ENCODE results near the gene WDR90.

Gene WDR90

DNA sequence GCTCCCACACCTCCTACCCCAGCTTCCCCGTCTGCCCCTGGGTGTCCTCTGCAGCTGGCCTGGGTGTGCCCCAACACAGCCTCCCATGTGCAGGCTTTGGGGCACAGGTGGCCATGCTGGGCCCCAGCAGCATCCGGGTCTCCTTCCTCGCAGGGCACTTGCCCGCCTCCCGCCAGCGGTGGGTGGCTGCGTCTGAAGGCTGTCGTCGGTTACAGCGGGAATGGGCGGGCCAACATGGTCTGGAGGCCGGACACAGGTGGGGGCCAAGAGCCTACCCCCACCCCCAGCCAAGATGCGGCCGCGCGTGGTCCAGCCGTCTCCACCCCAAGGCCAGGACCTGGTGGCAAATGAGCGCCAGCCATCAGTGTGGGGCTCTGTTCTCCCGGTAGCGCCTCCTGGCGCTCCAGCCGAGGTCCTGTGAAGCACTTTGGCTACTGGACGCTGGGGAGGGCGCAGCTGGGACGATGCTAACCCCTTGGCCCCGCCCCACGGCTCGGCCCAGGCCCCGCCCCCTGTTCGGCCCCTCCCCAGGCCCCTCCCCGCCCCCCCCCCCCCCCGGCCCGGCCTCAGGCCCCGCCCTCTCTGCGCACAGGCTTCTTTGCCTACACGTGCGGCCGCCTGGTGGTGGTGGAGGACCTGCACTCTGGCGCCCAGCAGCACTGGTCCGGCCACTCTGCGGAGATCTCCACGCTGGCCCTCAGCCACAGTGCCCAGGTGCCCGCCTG, 11.5 kb downstream of the WDR90 start:
- DNase-seq (ENCODE audit: low spot score), result peak; percentile 65

DNA sequence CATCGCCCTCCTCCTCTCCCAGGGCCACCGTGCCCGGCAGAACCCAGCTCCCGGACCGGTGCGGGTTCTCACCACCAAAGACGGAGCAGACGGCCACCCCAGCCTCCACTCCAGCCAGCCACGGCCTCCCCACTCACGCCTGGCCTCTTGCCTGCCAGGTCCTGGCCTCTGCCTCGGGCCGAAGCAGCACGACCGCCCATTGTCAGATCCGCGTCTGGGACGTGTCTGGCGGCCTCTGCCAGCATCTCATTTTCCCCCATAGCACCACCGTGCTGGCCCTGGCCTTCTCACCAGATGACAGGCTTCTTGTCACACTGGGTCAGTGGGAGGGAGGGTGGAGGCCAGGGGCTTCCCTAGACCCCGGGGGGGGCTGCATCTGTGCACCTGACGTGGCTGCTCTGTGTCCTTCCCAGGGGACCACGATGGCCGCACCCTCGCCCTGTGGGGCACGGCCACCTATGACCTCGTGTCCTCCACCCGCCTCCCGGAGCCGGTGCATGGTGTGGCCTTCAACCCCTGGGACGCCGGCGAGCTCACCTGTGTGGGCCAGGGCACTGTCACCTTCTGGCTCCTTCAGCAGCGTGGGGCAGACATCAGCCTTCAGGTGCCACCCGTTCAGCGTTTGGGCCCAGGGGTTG, 12.1 kb downstream of the WDR90 start:
- no peak for DNase-seq (ENCODE audit: low spot score)

DNA sequence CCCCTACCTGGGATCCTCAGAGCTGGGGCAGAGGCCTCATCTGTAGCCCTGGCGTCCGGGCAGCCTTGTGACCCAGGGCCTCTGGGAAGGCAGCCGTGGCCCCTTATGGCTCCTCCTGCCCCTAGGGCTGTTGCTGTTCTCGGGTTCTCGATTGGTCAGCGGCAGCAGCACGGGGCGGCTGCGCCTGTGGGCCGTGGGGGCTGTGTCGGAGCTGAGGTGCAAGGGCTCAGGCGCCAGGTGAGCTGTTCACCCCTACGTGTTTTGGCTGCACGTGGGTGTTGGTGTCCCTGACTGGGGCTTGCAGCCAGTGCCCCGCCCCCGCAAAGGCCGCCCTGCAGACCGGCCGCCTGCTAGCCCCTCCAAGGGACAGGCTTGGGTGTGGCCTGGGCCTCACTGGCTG, 12.9 kb downstream of the WDR90 start:
- no peak for DNase-seq (ENCODE audit: low spot score)

DNA sequence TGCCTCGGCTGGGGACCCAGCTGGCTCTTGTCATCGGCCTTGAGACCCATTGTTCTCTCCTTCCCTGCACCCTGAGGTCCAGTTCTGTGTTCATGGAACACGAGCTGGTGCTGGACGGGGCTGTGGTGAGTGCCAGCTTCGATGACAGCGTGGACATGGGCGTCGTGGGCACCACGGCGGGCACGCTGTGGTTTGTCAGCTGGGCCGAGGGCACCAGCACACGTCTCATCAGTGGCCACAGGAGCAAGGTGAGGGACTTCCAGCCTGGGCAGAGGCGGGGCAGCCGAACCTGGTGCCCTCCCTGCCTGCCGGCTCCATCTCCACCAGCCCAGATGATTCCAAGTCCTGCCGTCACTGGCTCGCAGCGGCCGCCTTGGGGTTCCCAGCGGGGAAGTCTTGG, 13.4 kb downstream of the WDR90 start:
- no peak for DNase-seq (ENCODE audit: low spot score)

DNA sequence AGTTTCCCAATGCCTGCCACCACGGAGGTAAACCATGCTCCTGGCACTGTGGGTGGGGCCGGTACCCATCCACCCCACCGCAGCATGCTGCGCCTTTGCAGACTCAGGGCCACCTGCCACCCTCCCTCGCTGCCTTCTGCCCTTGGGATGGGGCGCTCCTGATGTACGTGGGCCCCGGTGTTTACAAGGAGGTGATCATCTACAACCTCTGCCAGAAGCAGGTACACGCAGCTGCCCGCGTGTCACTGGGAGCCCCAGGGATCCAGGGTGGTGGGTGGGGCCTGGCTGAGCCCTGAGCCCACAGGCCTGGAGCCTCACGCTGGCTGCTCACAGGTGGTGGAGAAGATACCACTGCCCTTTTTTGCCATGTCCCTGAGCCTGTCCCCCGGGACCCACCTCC, 17.4 kb downstream of the WDR90 start:
- DNase-seq (ENCODE audit: low spot score), result no peak

DNA sequence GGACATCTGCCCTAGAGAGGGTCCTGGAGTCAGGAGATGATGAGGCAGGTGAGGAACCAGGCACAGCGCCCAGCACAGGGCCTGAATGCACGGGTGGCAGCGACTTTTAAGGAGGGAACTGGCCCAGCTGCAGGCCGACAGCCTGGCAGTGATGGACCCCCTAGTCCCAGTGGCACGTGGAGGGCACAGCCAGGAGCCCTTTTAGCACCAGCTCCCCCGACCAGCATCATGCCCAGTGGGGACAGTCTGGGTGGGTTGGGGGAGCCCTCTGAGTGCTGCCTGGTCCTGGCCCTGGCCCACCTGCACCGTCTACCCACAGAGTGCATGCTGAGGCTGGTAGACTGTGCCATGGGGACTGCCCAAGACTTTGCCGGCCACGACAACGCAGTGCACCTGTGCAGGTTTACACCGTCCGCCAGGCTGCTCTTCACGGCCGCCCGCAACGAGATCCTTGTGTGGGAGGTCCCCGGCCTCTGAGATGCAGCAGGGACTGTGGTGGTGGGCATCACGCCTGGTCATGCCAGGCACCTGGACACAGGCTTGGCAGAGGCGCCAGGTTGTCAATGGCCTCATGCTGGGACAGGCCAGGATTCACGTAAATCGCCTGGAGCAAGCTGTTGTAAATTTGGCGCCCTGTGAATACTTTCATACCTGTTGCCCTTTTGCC, 18.1 kb downstream of the WDR90 start:
- no peak for DNase-seq (ENCODE audit: low spot score)

DNA sequence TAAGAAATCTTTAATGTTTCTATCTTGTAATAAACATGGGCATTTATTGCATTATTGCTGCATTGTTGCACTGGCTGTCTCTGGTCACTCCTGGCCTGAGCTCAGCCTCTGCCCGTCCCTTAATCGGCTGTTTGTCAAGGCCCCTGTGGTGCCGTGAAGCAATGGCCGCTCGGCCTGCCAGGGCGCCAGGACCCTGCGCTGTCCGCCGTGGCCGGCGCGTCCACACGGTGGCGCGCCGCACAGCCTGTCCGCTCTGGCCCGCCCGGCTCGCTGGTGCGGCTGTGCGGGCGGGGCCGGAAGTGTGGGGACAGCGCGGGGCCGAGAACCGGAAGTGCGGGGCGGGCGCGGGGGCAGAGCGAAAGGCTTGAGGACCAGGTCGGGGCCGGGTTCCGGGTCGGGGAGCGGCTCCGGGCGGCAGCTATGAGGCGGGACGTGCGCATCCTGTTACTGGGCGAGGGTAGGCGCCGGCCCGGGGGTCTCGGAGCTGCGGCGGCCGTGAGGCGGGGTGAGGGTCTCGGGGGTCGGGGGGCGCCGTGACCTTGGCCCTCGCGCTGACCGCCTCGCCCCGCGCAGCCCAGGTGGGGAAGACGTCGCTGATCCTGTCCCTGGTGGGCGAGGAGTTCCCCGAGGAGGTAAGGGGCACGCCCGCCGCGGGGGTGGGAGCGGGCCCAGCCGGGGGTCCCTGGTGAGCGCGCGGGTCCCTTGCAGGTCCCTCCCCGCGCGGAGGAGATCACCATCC, 18.8 kb downstream of the WDR90 start, which contains the start of gene RHOT2:
Gene RHOT2, plus strand, starts transcription at position 353 of the 739 bp plus-strand sequence. Its CDS starts 68 bp downstream, at position 421.
- DNase-seq (ENCODE audit: low spot score), result peak; percentile 92

DNA sequence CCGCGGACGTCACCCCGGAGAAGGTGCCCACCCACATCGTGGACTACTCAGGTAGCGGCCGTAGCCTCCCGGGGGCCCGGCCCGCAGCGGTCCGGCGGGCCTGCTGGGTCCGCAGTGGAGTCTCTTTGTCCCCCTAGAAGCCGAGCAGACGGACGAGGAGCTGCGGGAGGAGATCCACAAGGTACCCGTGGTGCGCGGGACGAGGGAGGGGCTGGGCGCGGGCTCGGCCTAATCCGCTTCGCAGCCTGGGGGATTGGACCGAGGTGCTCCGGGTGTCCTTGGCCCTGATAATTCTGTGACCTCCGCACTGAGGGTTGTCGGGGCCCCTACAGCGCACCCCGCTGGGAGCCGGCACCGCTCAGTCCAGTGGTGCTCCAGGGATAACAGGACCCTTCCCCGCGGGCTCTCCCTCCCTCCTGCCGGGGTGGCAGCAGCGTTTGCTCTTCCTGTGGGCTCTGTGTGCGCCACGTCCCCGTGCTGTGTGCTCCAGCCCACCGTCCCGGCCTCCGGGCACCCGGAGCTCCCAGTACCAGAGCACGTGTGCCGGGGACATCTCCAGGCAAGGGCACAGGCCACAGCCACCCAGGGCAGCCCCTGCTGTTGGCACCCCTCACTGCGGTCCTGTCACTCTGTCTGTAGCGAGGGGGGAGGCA, 19.5 kb downstream of the WDR90 start:
- no peak for DNase-seq (ENCODE audit: low spot score)

DNA sequence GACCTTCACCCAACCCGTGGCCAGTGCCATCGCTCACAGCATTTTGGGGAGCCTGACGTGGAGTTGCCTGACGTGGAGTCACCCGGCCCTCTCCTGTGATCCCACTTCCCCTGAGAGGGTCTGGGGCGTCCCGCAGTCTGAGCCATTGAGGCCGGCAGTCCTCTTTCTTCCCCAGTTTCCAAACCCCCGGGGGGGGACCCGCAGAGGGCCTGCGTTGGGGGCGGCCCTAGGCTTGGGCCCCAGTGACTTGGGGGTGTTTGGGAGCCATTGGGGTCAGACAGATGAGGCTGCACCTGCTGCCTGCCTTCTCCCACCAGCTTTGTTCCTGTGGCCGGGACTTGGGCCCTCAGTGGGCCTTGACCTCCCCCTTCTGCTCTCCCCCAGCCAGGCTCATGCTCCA, 20.5 kb downstream of the WDR90 start:
- DNase-seq (ENCODE audit: low spot score), result no peak

DNA sequence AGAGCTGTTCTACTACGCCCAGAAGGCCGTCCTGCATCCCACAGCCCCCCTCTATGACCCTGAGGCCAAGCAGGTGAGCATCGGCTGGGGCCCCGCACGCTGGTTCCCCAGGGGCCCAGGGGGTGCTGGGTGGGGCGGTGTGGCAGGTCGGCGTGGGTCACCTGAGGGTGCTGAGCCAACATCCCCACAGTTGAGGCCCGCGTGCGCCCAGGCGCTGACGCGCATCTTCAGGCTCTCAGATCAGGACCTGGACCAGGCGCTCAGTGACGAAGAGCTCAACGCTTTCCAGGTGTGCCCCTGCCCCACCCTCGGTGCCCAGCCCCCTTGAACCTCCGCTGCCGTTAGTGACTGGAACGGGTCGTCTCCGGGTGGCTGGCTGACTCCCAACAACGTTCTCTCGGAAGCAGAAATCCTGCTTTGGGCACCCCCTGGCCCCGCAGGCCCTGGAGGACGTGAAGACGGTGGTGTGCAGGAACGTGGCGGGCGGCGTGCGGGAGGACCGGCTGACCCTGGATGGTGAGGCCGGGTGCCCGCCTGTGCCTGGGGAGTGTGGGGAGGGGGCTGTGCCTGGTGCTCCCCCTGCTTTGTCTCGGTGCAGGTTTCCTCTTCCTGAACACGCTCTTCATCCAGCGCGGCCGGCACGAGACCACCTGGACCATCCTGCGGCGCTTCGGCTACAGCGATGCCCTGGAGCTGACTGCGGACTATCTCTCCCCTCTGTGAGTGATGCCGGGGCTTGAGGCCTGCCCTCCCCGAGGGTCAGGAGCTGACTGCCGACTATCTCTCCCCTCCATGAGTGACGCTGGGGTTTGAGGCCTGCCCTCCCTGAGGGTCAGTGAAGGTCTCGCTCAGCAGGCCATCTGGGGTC, 21.6 kb downstream of the WDR90 start:
- DNase-seq (ENCODE audit: low spot score), result no peak

DNA sequence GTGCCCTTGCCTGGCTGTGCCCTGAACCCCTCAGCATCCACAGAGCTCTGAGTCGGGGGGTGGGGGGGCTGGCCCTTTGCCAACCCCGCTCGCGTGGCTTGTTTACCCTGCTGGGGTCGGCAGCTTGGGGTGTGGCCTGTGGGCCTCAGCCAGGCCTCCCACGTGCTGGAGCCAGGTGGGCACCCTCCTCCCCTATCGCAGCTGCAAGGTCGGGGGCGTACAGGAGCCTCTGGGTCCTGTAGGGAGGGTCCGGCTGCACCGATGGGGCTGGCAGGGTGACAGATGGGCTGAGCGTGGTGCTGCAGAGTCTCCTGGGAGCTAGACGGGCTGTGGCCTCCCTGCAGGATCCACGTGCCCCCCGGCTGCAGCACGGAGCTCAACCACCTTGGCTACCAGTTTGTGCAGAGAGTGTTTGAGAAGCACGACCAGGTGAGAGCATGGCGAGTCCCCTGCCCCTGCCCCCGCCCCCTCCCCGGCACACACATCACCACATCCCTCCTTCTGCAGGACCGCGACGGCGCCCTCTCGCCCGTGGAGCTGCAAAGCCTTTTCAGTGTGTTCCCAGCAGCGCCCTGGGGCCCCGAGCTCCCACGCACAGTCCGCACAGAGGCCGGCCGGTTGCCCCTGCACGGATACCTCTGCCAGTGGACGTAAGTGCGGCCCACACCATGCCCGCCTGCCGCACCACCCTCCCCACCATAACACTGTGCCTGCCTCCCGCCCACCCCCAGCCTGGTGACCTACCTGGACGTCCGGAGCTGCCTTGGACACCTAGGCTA, 22.4 kb downstream of the WDR90 start:
- no peak for DNase-seq (ENCODE audit: low spot score)

DNA sequence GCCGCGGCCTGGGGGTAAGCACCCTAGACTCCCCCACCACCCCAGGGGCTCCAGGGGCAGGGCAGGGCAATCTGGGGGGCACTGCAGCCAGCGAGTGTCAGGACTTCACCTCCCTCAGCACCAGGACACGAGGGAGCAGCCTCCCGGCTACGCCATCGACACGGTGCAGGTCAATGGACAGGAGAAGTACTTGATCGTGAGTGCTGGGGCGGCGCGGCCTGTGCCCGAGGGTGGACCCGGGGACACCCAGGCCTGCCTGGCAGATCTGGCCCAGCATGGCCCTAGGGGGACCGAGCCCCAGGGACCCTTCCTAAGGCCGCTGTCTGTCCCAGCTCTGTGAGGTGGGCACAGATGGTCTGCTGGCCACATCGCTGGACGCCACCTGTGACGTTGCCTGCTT, 23.2 kb downstream of the WDR90 start:
- DNase-seq (ENCODE audit: low spot score), result no peak

DNA sequence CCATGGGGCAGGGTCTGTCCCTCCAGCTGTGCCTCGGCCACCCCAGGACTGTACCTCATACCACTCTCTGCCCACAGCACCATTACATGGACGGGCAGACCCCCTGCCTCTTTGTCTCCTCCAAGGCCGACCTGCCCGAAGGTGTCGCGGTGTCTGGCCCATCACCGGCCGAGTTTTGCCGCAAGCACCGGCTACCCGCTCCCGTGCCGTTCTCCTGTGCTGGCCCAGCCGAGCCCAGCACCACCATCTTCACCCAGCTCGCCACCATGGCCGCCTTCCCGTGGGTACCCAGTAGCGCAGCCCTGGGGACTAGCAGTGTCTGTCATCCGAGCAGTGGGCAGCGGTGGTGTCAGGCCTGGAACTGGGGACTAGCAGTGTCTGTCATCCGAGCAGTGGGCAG, 23.7 kb downstream of the WDR90 start:
- DNase-seq (ENCODE audit: low spot score), result no peak

DNA sequence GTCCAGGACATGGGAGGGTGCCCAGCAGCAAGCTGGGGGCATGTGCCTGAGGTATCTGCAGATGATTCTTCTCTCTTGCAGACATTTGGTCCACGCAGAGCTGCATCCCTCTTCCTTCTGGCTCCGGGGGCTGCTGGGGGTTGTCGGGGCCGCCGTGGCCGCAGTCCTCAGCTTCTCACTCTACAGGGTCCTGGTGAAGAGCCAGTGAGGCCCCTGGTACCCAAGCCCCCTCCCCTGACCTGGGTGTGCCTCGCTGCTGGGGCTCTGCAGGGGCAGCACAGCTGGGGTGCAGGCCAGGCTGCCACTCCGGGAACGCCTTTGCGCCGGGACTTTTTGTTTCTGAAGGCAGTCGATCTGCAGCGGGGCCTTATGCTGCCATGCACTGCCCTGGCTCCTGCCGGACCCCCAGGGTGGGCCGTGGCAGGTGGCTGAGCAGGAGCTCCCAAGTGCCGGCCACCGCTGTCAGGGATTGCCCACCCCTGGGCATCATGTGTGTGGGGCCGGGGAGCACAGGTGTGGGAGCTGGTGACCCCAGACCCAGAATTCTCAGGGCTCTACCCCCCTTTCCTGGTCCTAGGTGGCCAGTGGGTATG, 24.3 kb downstream of the WDR90 start:
- DNase-seq (ENCODE audit: low spot score), result no peak

DNA sequence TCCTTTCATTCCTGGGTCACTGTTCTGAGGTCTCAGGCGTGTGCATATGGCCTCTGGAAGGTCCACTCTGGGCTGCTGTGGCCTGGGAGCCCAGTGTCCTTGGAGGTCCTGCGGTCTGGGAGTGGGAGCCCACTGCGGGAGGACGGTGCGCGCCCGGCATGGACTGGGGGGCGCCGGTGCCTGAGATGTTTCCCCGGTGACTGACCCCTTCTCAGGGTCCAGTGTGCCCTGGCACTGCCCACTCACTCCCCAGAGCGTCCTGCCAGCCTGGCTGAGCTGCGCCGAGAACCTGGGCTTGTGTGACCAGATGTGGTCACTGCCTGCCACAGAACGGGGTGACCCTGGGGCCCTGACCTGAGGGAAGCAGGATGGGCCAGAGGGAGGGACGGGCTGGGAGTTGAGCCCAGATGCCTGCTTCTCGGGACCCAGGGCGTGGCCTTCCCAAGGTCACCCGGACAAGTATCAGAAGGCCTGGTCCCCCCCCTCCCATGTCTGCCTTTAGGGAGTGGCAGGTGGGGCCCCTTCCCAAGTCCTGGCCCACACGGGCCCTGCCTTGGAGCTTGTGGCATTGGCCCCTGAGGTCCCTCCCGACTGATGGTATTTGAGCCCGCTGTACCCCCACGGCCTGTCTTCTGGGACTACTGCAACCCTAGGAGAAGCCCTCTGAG, 25.2 kb downstream of the WDR90 start:
- no peak for DNase-seq (ENCODE audit: low spot score)

DNA sequence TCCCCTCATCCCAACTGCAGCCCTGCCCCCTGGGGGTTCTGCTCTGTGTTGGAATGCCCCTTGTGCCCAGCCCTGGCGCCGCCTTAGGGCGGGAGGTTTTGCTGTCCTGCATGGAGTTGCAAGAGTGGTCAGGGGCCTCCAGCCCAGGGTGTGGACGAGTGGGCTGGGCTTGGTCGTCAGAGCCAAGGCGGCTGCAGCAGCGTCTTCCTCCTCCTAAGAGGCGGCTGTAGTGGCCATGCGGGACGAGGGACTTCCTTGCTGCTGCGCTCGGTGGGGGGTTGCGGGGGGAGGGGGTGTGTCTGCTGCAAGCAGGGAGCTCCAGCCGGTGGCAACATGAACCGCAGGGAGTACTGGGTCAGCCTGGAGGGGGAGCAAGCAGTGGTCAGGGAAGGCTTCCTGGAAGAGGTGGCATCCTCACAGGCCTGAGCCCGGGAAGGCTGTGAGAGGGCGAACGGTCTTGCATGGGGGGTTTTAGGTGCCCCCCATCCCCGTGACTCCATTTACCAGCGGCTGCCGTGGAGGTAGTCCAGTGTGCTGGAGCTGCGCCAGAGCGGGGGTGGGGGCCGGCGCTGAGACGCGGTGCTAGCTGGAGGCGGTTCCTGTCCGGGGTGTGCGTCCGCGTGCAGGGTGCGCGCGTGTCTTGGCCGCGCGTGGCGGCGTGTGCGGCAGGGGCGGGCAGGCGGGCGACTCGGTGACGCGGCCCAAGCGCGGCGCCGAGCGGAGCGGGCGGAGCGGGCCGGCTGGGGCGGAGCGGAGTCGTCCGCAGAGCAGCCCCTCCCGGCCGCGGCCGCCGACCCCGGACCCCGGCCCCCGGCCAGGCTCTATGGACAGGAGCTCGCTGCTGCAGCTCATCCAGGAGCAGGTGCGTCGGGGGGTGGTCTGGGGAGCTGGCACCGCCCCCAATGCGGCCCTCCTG, 26.1 kb downstream of the WDR90 start, which contains the start of gene RHBDL1:
Gene RHBDL1, plus strand, starts transcription at position 704 of the 916 bp plus-strand sequence. Its CDS starts 120 bp downstream, at position 824.
- DNase-seq (ENCODE audit: low spot score), result no peak

DNA sequence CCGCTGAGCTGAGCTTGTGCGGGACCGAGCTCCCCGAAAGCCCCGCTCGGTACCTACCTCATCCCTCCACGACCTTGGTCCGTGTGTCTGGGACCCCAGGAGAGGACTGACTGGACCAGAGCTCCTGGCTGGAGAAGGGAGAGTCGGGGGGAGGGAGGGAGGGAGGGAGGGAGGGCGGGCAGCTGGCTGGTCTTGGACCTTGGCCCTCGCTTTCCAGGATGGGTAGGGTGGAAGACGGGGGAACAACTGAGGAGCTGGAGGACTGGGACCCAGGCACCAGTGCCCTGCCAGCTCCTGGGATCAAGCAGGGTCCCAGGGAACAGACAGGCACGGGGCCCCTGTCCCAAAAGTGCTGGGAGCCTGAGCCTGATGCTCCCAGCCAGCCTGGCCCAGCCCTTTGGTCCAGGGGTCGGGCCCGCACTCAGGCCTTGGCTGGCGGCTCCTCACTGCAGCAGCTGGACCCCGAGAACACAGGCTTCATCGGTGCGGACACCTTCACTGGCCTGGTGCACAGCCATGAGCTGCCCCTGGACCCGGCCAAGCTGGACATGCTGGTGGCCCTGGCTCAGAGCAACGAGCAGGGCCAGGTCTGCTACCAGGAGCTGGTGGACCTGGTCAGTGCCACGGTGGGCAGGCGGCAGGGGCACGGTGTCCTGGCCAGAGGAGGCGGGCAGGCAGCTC, 26.9 kb downstream of the WDR90 start:
- DNase-seq (ENCODE audit: low spot score), result no peak

DNA sequence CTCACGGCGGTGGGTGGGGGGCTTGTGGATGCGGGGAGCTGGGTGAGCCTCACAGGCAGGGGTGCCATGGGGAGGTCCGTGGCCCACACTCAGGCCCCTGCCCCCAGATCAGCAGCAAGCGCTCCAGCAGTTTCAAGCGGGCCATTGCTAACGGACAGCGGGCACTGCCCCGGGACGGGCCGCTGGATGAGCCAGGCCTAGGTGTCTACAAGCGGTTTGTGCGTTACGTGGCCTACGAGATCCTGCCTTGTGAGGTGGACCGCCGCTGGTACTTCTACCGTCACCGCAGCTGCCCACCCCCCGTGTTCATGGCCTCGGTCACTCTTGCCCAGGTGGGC, 27.4 kb downstream of the WDR90 start:
- no peak for DNase-seq (ENCODE audit: low spot score)
